HG02610 (cell line): Measurements from ENCODE around the gene CYP2W1.
A peak's percentile ranks its signal among the peaks of the same experiment; 100 is the strongest.

Experiments
- ATAC-seq: cut with Tn5 transposase; IDR thresholded peaks from one replicate; pipeline ENCODE4 v1.9.1; 2021; ENCODE audit warnings: mild to moderate bottlenecking, moderate library complexity; ENCODE audit not compliant: unreplicated experiment

CYP2W1 gene

GRCh38 chr7:1014681-1015080 is 31.7 kb downstream of the CYP2W1 start:
- no peak for ATAC-seq

GRCh38 chr7:1015196-1016121 is 32.5 kb downstream of the CYP2W1 start:
- ATAC-seq, result no peak

GRCh38 chr7:1016577-1017531 is 33.9 kb downstream of the CYP2W1 start:
- no peak for ATAC-seq

- no peak for ATAC-seq
Measured at GRCh38 chr7:1017586-1018333, 34.8 kb downstream of the CYP2W1 start.

- ATAC-seq, result no peak
Measured at GRCh38 chr7:1018334-1018695, 35.3 kb downstream of the CYP2W1 start.

GRCh38 chr7:1019255-1019785 is 36.3 kb downstream of the CYP2W1 start:
- ATAC-seq, result no peak

GRCh38 chr7:1019789-1020610 is 37.0 kb downstream of the CYP2W1 start:
- no peak for ATAC-seq

- ATAC-seq, result no peak
Measured at GRCh38 chr7:1020849-1021251, 37.9 kb downstream of the CYP2W1 start.

GRCh38 chr7:1021366-1021765 is 38.4 kb downstream of the CYP2W1 start:
- ATAC-seq, result no peak

GRCh38 chr7:1021931-1022330 is 39.0 kb downstream of the CYP2W1 start:
- ATAC-seq, result no peak

- ATAC-seq, result no peak
Measured at GRCh38 chr7:1022356-1022755, 39.4 kb downstream of the CYP2W1 start.

GRCh38 chr7:1022801-1023465 is 40.0 kb downstream of the CYP2W1 start:
- ATAC-seq, result no peak

GRCh38 chr7:1024331-1024841 is 41.4 kb downstream of the CYP2W1 start:
- peak; percentile 52 for ATAC-seq

- no peak for ATAC-seq
Measured at GRCh38 chr7:1024876-1025742, 42.1 kb downstream of the CYP2W1 start.

GRCh38 chr7:1025743-1026581 is 43.0 kb downstream of the CYP2W1 start:
- ATAC-seq, result no peak

GRCh38 chr7:1026721-1027161 is 43.8 kb downstream of the CYP2W1 start:
- no peak for ATAC-seq
